KMS-11 (cell line): ENCODE results near the gene CABYR.

ENCODE experiments used
- H2AFZ ChIP-seq: fragments of 200-600 bp; sonication (generic); 2 replicates; pipeline ENCODE4 v1.6.1; 2016; ENCODE audit warnings: antibody characterized with exemption, mixed run types, low read depth
- H3K27ac ChIP-seq: fragments of 200-600 bp; sonication (generic); 2 replicates; pipeline ENCODE4 v1.6.1; 2016; ENCODE audit warnings: mild to moderate bottlenecking, mixed run types
- H3K27me3 ChIP-seq: fragments of 200-600 bp; sonication (generic); 2 replicates; pipeline ENCODE4 v1.6.1; 2017; ENCODE audit warnings: mild to moderate bottlenecking, low read depth, mixed run types, moderate library complexity; ENCODE audit not compliant: insufficient read depth
- H3K36me3 ChIP-seq: fragments of 200-600 bp; sonication (generic); 2 replicates; pipeline ENCODE4 v1.6.1; 2017; ENCODE audit warnings: mild to moderate bottlenecking, mixed run types; ENCODE audit not compliant: insufficient read depth
- H3K4me1 ChIP-seq: fragments of 200-600 bp; sonication (generic); 2 replicates; pipeline ENCODE4 v1.6.1; 2016; ENCODE audit warnings: mild to moderate bottlenecking, low read depth, mixed run types; ENCODE audit not compliant: poor library complexity, severe bottlenecking
- H3K4me2 ChIP-seq: fragments of 200-600 bp; sonication (generic); 2 replicates; pipeline ENCODE4 v1.7.0; 2016; ENCODE audit warnings: mild to moderate bottlenecking, mixed run types
- H3K4me3 ChIP-seq: fragments of 200-600 bp; sonication (generic); IDR thresholded peaks from 2 replicates; pipeline ENCODE4 v1.6.1; 2017; ENCODE audit warnings: low read depth, low read length, mixed read lengths; ENCODE audit not compliant: insufficient read depth
- H3K79me2 ChIP-seq: fragments of 200-600 bp; sonication (generic); 2 replicates; pipeline ENCODE4 v1.6.1; 2016; ENCODE audit warnings: low read depth, mixed run types; ENCODE audit not compliant: insufficient read depth
- H3K9ac ChIP-seq: fragments of 200-600 bp; sonication (generic); 2 replicates; pipeline ENCODE4 v1.6.1; 2016; ENCODE audit warnings: mild to moderate bottlenecking, mixed run types
- H4K20me1 ChIP-seq: fragments of 200-600 bp; sonication (generic); 2 replicates; pipeline ENCODE4 v1.6.1; 2016; ENCODE audit warnings: mild to moderate bottlenecking, mixed run types; ENCODE audit not compliant: insufficient read depth
- TF ChIP-seq, protein P1 (sequence below): fragments of 200-600 bp; sonication (generic); conservative IDR thresholded peaks from 2 replicates; pipeline ENCODE4 v1.6.1; 2017; ENCODE audit warnings: low read depth, mild to moderate bottlenecking, antibody characterized with exemption, low read length, moderate library complexity, mixed read lengths

Gene CABYR

DNA sequence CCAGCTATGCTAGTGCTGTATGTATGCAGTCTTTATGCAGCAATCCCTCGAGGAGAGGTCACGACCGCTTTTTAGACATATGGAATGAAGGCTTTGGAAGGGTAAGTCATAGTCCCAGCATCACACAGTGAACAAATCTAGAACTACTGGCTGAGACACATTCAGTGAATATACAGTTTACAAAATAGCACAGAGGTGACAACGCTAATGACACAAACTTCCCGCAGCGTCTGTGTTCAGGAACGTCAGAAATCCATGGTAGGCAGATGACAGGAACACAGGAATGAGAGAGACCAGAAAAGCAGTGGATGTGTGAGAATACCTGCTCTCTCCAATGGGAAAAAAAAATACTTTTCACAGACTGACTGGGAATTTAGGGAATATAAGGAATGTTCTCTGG, 29.6 kb downstream of the CABYR start:
- no peaks in the 10 kb centered on the region for H3K4me1 ChIP-seq
- H3K27ac ChIP-seq: no peak overlapping the region
- no peak overlapping the region for H3K4me3 ChIP-seq
- H2AFZ ChIP-seq: no peak overlapping the region
- H3K79me2 ChIP-seq: no peaks in the 10 kb centered on the region
- H4K20me1 ChIP-seq: no peaks in the 10 kb centered on the region
- H3K36me3 ChIP-seq: no peaks in the 10 kb centered on the region
- TF ChIP-seq, protein P1, sequence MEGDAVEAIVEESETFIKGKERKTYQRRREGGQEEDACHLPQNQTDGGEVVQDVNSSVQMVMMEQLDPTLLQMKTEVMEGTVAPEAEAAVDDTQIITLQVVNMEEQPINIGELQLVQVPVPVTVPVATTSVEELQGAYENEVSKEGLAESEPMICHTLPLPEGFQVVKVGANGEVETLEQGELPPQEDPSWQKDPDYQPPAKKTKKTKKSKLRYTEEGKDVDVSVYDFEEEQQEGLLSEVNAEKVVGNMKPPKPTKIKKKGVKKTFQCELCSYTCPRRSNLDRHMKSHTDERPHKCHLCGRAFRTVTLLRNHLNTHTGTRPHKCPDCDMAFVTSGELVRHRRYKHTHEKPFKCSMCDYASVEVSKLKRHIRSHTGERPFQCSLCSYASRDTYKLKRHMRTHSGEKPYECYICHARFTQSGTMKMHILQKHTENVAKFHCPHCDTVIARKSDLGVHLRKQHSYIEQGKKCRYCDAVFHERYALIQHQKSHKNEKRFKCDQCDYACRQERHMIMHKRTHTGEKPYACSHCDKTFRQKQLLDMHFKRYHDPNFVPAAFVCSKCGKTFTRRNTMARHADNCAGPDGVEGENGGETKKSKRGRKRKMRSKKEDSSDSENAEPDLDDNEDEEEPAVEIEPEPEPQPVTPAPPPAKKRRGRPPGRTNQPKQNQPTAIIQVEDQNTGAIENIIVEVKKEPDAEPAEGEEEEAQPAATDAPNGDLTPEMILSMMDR: no peak
- H3K9ac ChIP-seq: no peak overlapping the region
- no peaks in the 10 kb centered on the region for H3K27me3 ChIP-seq
- no peak overlapping the region for H3K4me2 ChIP-seq

DNA sequence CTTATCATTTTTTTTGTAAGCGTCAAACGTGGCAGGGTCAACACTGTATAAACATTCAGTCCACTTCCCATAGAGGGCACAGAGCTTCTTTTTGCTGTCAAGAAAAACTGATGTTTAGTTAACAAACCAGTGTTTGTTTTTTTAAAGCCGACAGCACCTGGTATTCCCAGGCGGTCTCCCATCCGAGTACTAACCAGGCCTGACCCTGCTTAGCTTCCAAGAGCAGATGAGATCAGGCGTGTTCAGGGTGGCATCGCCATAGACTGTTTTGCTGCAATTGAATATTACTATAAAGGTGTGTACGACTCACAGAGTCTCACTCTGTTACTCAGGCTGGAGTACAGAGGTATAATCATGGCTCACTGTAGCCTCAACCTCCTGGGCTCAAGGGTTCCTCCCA, 31.5 kb downstream of the CABYR start:
- Histone ChIP-seq H3K79me2 (no peaks in the 10 kb centered on the region), H2AFZ (no peak overlapping the region), H3K4me3 (no peak overlapping the region), H3K27me3 (no peaks in the 10 kb centered on the region), H3K27ac (no peak overlapping the region), H3K4me1 (peaks cover 7% of the 10 kb centered on the region), H3K4me2 (no peak overlapping the region), H3K36me3 (no peaks in the 10 kb centered on the region), H3K9ac (no peak overlapping the region), H4K20me1 (no peaks in the 10 kb centered on the region)
- TF ChIP-seq, protein P1: no peak

DNA sequence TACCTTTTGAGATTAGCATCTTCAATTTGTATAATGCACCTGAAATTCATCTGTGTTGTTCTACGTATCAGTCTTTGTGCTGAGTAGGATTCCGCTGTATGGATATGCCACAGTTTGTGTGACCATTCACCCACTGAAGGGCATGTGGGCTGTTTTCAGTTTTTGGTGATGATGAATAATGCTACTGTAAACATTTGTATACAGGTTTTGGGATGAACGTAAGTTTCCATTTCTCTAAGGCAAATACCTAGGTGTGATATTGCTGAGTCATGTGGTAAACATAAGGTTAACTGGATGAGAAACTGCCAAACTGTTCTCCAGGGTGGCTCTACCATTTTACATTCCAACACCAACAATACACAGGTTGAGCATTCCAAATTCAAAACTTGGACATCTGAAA, 35.1 kb downstream of the CABYR start:
- no peak overlapping the region for H3K9ac ChIP-seq
- no peak overlapping the region for H3K4me2 ChIP-seq
- no peak overlapping the region for H3K4me3 ChIP-seq
- TF ChIP-seq, protein P1: no peak
- no peaks in the 10 kb centered on the region for H3K79me2 ChIP-seq
- H2AFZ ChIP-seq: no peak overlapping the region
- peaks cover 32% of the 10 kb centered on the region for H3K4me1 ChIP-seq
- no peak overlapping the region for H3K27ac ChIP-seq
- no peaks in the 10 kb centered on the region for H4K20me1 ChIP-seq
- H3K27me3 ChIP-seq: no peaks in the 10 kb centered on the region
- no peaks in the 10 kb centered on the region for H3K36me3 ChIP-seq

DNA sequence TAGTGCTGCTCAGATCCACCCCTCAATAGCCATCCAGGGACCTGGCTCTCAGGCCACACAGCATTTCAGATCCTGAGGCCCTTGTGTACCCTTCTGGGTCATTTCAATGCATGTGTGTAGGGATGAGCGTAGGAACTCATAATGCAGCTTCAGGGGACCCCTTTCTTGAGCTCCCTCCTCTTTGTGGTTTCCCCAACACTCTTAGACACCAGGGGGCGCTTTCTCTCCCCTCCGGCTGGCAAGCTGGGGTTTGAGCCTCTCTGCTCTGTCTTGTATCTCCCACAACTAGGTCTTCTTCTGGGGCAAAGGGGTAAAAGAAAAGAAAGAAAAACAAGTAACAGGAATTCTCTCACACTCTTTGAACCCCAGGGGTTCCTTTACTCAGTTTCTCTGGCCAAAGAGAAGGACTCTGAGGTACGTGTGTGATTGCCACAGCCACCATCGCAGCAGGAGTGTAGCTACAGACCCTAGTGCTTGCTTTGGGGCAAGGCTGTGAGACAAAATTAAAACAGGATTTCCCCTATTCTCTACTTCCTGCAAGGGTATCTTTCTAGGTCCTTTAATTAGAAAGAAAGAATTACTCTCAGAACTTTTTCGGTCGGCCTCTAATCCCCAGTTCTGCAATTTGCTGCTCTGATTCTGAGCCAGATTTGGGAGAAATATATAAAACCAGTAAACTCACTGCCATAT, 38.0 kb downstream of the CABYR start:
- no peak overlapping the region for H3K9ac ChIP-seq

More for the DNA sequence above, 38.0 kb downstream of the CABYR start:
- no peaks in the 10 kb centered on the region for H3K79me2 ChIP-seq
- TF ChIP-seq, protein P1: peak; percentile 93
- no peak overlapping the region for H3K4me3 ChIP-seq
- H3K36me3 ChIP-seq: no peaks in the 10 kb centered on the region
- no peaks in the 10 kb centered on the region for H4K20me1 ChIP-seq
- peak overlapping the region; percentile 28; the same call in 1 of the 2 replicates for H3K4me2 ChIP-seq
- H2AFZ ChIP-seq: 0 out of 2 replicates have a peak overlapping the region, but pooled peaks have one; percentile 20
- peak overlapping the region; percentile 21; the same call in 1 of the 2 replicates for H3K27ac ChIP-seq
- no peaks in the 10 kb centered on the region for H3K27me3 ChIP-seq
- peaks cover 32% of the 10 kb centered on the region for H3K4me1 ChIP-seq
